HCT116 (cell line): Measurements from ENCODE around the gene ADAMTS14.

Source experiments
- EZH2 ChIP-seq: fragments of 200-600 bp; sonication (generic); IDR thresholded peaks from 2 replicates; pipeline ENCODE4 v1.6.1; 2017; ENCODE audit warnings: antibody characterized with exemption, mixed run types
- JUND ChIP-seq: IDR thresholded peaks from 2 replicates; pipeline ENCODE4 v1.6.1; 2012
- POLR2AphosphoS5 ChIP-seq: IDR thresholded peaks from 2 replicates; pipeline ENCODE4 v1.6.1; 2011; ENCODE audit warnings: mild to moderate bottlenecking, low read depth, low read length, moderate library complexity
- SIN3A ChIP-seq: IDR thresholded peaks from 2 replicates; pipeline ENCODE4 v1.6.1; 2012; ENCODE audit warnings: low read depth
- YY1 ChIP-seq: IDR thresholded peaks from 2 replicates; pipeline ENCODE4 v1.6.1; 2011; ENCODE audit warnings: low read length, low read depth, moderate library complexity, mild to moderate bottlenecking; ENCODE audit not compliant: insufficient replicate concordance; ENCODE audit errors: extremely low read depth
- ZNF274 ChIP-seq: fragments of 200-500 bp; sonication (Bioruptor generic); IDR thresholded peaks from 2 replicates; pipeline ENCODE4 v1.6.1; 2014; ENCODE audit warnings: mild to moderate bottlenecking, low read depth, low read length, inconsistent platforms
- TF ChIP-seq, protein P1 (sequence below), 3 experiments: fragments of 200-600 bp in 1 of 3; sonication (generic) in 1 of 3; IDR thresholded peaks in 2 of 3; conservative IDR thresholded peaks in 1 of 3; 2 replicates each; pipeline ENCODE4 v1.5.1; 2012 to 2017; ENCODE audit warnings: low read depth in 2 of 3, low read length in 2 of 3, antibody characterized with exemption in 1 of 3, borderline replicate concordance in 1 of 3, control low read depth in 1 of 3, mild to moderate bottlenecking in 1 of 3, mixed read lengths in 1 of 3, mixed run types in 1 of 3, moderate library complexity in 1 of 3; ENCODE audit not compliant: insufficient read depth in 1 of 3

DNA sequence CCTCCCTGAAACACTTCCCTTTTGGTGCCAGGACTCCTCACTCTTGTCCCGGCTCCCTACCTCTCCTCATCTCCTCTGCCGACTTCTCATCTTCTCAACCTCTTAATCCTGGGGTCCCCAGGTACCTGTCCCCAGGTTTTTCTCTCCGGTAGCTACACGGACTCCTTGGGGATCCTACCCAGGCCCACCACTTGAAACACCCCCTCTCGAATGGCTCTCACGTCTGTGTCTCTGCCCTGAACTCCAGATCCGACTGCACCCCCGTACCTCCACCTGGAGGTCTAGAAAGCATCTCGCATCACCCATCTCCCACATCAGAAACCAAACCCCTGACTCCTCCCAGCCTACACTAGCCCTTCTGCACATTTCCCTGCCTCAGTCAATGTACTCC, 108.1 kb downstream of the ADAMTS14 start:
- no peak for TF ChIP-seq EZH2
- TF ChIP-seq, protein P1, sequence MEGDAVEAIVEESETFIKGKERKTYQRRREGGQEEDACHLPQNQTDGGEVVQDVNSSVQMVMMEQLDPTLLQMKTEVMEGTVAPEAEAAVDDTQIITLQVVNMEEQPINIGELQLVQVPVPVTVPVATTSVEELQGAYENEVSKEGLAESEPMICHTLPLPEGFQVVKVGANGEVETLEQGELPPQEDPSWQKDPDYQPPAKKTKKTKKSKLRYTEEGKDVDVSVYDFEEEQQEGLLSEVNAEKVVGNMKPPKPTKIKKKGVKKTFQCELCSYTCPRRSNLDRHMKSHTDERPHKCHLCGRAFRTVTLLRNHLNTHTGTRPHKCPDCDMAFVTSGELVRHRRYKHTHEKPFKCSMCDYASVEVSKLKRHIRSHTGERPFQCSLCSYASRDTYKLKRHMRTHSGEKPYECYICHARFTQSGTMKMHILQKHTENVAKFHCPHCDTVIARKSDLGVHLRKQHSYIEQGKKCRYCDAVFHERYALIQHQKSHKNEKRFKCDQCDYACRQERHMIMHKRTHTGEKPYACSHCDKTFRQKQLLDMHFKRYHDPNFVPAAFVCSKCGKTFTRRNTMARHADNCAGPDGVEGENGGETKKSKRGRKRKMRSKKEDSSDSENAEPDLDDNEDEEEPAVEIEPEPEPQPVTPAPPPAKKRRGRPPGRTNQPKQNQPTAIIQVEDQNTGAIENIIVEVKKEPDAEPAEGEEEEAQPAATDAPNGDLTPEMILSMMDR (IDR thresholded peaks at IDR 0.05 in 2 of 3, conservative IDR thresholded peaks at IDR 0.05 in 1 of 3; ENCODE audit: borderline replicate concordance in 1 of 3, insufficient read depth in 1 of 3, low read depth in 2 of 3, low read length in 2 of 3), result no peak
- no peak for TF ChIP-seq ZNF274
- TF ChIP-seq JUND, result no peak
- no peak for TF ChIP-seq YY1
- TF ChIP-seq SIN3A, result no peak
- no peak for TF ChIP-seq POLR2AphosphoS5
